Endodermal cell (in vitro differentiated cells): ENCODE measurements around the gene EGFR. TPM values are rescaled to one million over a fixed set of nuclear protein-coding genes. Genes with fewer than 3 reads are reported as not detected.

Experiments used
- DNase-seq: peaks from one replicate; pipeline ENCODE4 v3.0.0-alpha.2; 2017
- H3K27ac ChIP-seq: 2 replicates; pipeline ENCODE4 v1.5.1; 2013; ENCODE audit warnings: mild to moderate bottlenecking, low read depth, low read length, moderate library complexity
- H3K27me3 ChIP-seq: 2 replicates; pipeline ENCODE4 v1.6.1; 2013; ENCODE audit warnings: mild to moderate bottlenecking, low read length, moderate library complexity; ENCODE audit not compliant: insufficient read depth, control insufficient read depth, poor library complexity, severe bottlenecking
- H3K36me3 ChIP-seq: 2 replicates; pipeline ENCODE4 v1.7.0; 2013; ENCODE audit warnings: mild to moderate bottlenecking, low read length, moderate library complexity; ENCODE audit not compliant: control insufficient read depth, insufficient read depth
- H3K4me1 ChIP-seq: one replicate; pipeline ENCODE4 v1.7.0; 2013; ENCODE audit warnings: low read length; ENCODE audit not compliant: control insufficient read depth, insufficient read depth
- H3K4me3 ChIP-seq: 2 replicates; pipeline ENCODE4 v1.5.1; 2013; ENCODE audit warnings: mild to moderate bottlenecking, low read length, moderate library complexity
- H3K9ac ChIP-seq: 2 replicates; pipeline ENCODE4 v1.6.1; 2013; ENCODE audit warnings: mild to moderate bottlenecking, low read length, moderate library complexity; ENCODE audit not compliant: poor library complexity, severe bottlenecking; ENCODE audit errors: extremely low read depth
- H3K9me3 ChIP-seq: 2 replicates; pipeline ENCODE4 v1.6.1; 2013; ENCODE audit warnings: mild to moderate bottlenecking, low read length, moderate library complexity; ENCODE audit not compliant: control insufficient read depth
- H3K27ac Mint-ChIP-seq: 2 replicates; pipeline ENCODE4 v1.8.0; 2020; ENCODE audit warnings: mixed read lengths
- H3K27me3 Mint-ChIP-seq: 2 replicates; pipeline ENCODE4 v1.8.0; 2021; ENCODE audit warnings: mild to moderate bottlenecking, mixed read lengths; ENCODE audit not compliant: insufficient read depth
- H3K36me3 Mint-ChIP-seq: 2 replicates; pipeline ENCODE4 v1.8.0; 2020; ENCODE audit warnings: low read depth, mixed read lengths
- H3K4me1 Mint-ChIP-seq: 2 replicates; pipeline ENCODE4 v1.8.0; 2020; ENCODE audit warnings: mixed read lengths
- H3K4me3 Mint-ChIP-seq: 2 replicates; pipeline ENCODE4 v1.8.0; 2020; ENCODE audit warnings: mild to moderate bottlenecking, moderate library complexity, mixed read lengths
- H3K9me3 Mint-ChIP-seq: 2 replicates; pipeline ENCODE4 v1.8.0; 2020; ENCODE audit warnings: mild to moderate bottlenecking, mixed read lengths
- CTCF ChIP-seq: fragments of 200-600 bp; sonication (generic); conservative IDR thresholded peaks from 2 replicates; pipeline ENCODE4 v1.5.0; 2021; ENCODE audit warnings: antibody characterized with exemption, mild to moderate bottlenecking
- whole genome bisulfite sequencing, 2 experiments: methylation state at CpG; one replicate each; pipeline versions ENCODE4 v1.1.5 to v1.1.7; 2013; ENCODE audit warnings: missing lambda C conversion rate in 2 of 2, mixed read lengths in 1 of 2; ENCODE audit not compliant: insufficient coverage in 1 of 2, insufficient read length in 1 of 2; 5-methylcytosine and 5-hydroxymethylcytosine counted together
- total RNA-seq, 2 donors: library from RNA; stranded (reverse); fragmentation: NEBNext Ultra II Directional in 1 of 2; extraction: Animal tissue kit (Norgen Biotek cat#: 25700) in 1 of 2; gene quantifications; 2 replicates in 1 of 2; 3 replicates in 1 of 2; pipeline ENCODE4 v1.2.1, GENCODE V29; 2021

EGFR gene
- total RNA-seq, 2 donors from 2014 or later: 5.0 to 5.8 TPM

- Mint-ChIP-seq H3K27ac (no peak overlapping the region), H3K4me3 (no peak overlapping the region)
These were observed 151.7 kb downstream of the EGFR start for GRCh38 chr7:55170335-55171069.

GRCh38 chr7:55171157-55171556, 152.3 kb downstream of the EGFR start:
- H3K9me3 ChIP-seq: no peaks in the 10 kb centered on the region
- no peak overlapping the region for H3K27ac Mint-ChIP-seq
- DNase-seq: no peak
- H3K4me1 Mint-ChIP-seq: no peaks in the 10 kb centered on the region
- no peak overlapping the region for H3K9ac ChIP-seq
- no peaks in the 10 kb centered on the region for H3K27me3 Mint-ChIP-seq
- H3K36me3 ChIP-seq: no peaks in the 10 kb centered on the region
- H3K4me1 ChIP-seq: no peaks in the 10 kb centered on the region
- H3K36me3 Mint-ChIP-seq: peaks cover 2% of the 10 kb centered on the region
- 91 to 99% methylated on average over 7 of the region's 7 CpGs for WGBS, 2 experiments
- no peak overlapping the region for H3K27ac ChIP-seq
- H3K9me3 Mint-ChIP-seq: peaks cover 2% of the 10 kb centered on the region
- H3K27me3 ChIP-seq: no peaks in the 10 kb centered on the region
- no peak for TF ChIP-seq CTCF
- H3K4me3 Mint-ChIP-seq: no peak overlapping the region
- H3K4me3 ChIP-seq: no peak overlapping the region

More at GRCh38 chr7:55170335-55171069, 151.7 kb downstream of the EGFR start:
- Mint-ChIP-seq H3K36me3 (peaks cover 2% of the 10 kb centered on the region), H3K9me3 (peaks cover 2% of the 10 kb centered on the region), H3K4me1 (no peaks in the 10 kb centered on the region), H3K27me3 (no peaks in the 10 kb centered on the region)
- 82 to 89% methylated on average over 5 to 11 of the region's 11 CpGs for WGBS, 2 experiments
- no peak for DNase-seq
- TF ChIP-seq CTCF: no peak
- no peaks in the 10 kb centered on the region for H3K27me3 ChIP-seq
- H3K9me3 ChIP-seq: no peaks in the 10 kb centered on the region
- no peak overlapping the region for H3K9ac ChIP-seq
- no peak overlapping the region for H3K27ac ChIP-seq
- H3K4me1 ChIP-seq: no peaks in the 10 kb centered on the region
- no peaks in the 10 kb centered on the region for H3K36me3 ChIP-seq
- H3K4me3 ChIP-seq: no peak overlapping the region

GRCh38 chr7:55172161-55172560, 153.3 kb downstream of the EGFR start:
- Histone ChIP-seq H3K4me1 (no peaks in the 10 kb centered on the region), H3K9ac (no peak overlapping the region), H3K36me3 (no peaks in the 10 kb centered on the region), H3K27me3 (no peaks in the 10 kb centered on the region), H3K4me3 (no peak overlapping the region), H3K27ac (no peak overlapping the region), H3K9me3 (no peaks in the 10 kb centered on the region)
- H3K9me3 Mint-ChIP-seq: no peaks in the 10 kb centered on the region
- H3K4me3 Mint-ChIP-seq: no peak overlapping the region
- DNase-seq: no peak
- 94 to 100% methylated on average over 2 to 5 of the region's 5 CpGs for WGBS, 2 experiments
- no peaks in the 10 kb centered on the region for H3K36me3 Mint-ChIP-seq
- H3K27me3 Mint-ChIP-seq: no peaks in the 10 kb centered on the region
- no peak overlapping the region for H3K27ac Mint-ChIP-seq
- no peak for TF ChIP-seq CTCF
- H3K4me1 Mint-ChIP-seq: no peaks in the 10 kb centered on the region
